OCI-LY7 (cell line): ENCODE data around the gene CHN1. TPM values are rescaled to one million over a fixed set of nuclear protein-coding genes. Genes with fewer than 3 reads are reported as not detected.

Source experiments
- BruUV-seq: library from RNA; stranded (reverse); fragments of 400-500 nt; replicated peaks from 2 replicates; lab custom pipeline; 2021; lab: Mats Ljungman, UMichigan
- CTCF ChIA-PET: fragments of 300-600 bp; sonication (Branson Sonifier 250); formaldehyde crosslinking; loops from one replicate; lab custom pipeline; 2022; ENCODE audit warnings: antibody characterized with exemption; ENCODE audit not compliant: unreplicated experiment; lab: Charles Lee
- POLR2A ChIA-PET: fragments of 300-600 bp; sonication (Branson Sonifier 250); formaldehyde crosslinking; loops from one replicate; lab custom pipeline; 2022; ENCODE audit warnings: antibody characterized with exemption; lab: Charles Lee
- DNase-seq: peaks from one replicate; pipeline ENCODE4 v3.0.0-alpha.2; 2015; ENCODE audit warnings: low spot score
- H2AFZ ChIP-seq: fragments of 200-600 bp; sonication (generic), shearing (Covaris generic); 2 replicates; pipeline ENCODE4 v1.6.1; 2014; ENCODE audit warnings: mild to moderate bottlenecking, antibody characterized with exemption, low read length, moderate library complexity
- H3K27ac ChIP-seq: fragments of 200-600 bp; sonication (generic); 2 replicates; pipeline ENCODE4 v1.5.1; 2014; ENCODE audit warnings: mixed run types, low read depth, mild to moderate bottlenecking, moderate library complexity, low read length, inconsistent platforms; ENCODE audit not compliant: poor library complexity, severe bottlenecking
- H3K36me3 ChIP-seq: fragments of 200-600 bp; sonication (generic); 2 replicates; pipeline ENCODE4 v1.6.1; 2014; ENCODE audit warnings: mild to moderate bottlenecking, antibody characterized with exemption, low read length, moderate library complexity, mixed read lengths; ENCODE audit not compliant: insufficient read depth
- H3K4me1 ChIP-seq: fragments of 200-600 bp; sonication (generic); 2 replicates; pipeline ENCODE4 v1.5.1; 2014; ENCODE audit warnings: mild to moderate bottlenecking, low read length; ENCODE audit not compliant: insufficient read depth, poor library complexity, severe bottlenecking
- H3K4me2 ChIP-seq: fragments of 200-600 bp; sonication (generic); 2 replicates; pipeline ENCODE4 v1.6.1; 2014; ENCODE audit warnings: mild to moderate bottlenecking, low read length
- H3K4me3 ChIP-seq: fragments of 200-600 bp; sonication (generic); 2 replicates; pipeline ENCODE4 v1.5.1; 2014; ENCODE audit warnings: mild to moderate bottlenecking, low read depth, low read length; ENCODE audit not compliant: poor library complexity, severe bottlenecking
- H3K79me2 ChIP-seq: fragments of 200-600 bp; sonication (generic); 2 replicates; pipeline ENCODE4 v1.6.1; 2016; ENCODE audit warnings: low read depth, mild to moderate bottlenecking, low read length, moderate library complexity, mixed read lengths; ENCODE audit not compliant: insufficient read depth
- H3K9me2 ChIP-seq: fragments of 200-600 bp; sonication (generic); 2 replicates; pipeline ENCODE4 v1.6.1; 2016; ENCODE audit warnings: mild to moderate bottlenecking, low read length, mixed read lengths; ENCODE audit not compliant: insufficient read depth
- H3K9me3 ChIP-seq: fragments of 200-600 bp; sonication (generic); 2 replicates; pipeline ENCODE4 v1.6.1; 2014; ENCODE audit warnings: mild to moderate bottlenecking, mixed run types, low read length, mixed read lengths
- H4K20me1 ChIP-seq: fragments of 200-600 bp; sonication (generic); 2 replicates; pipeline ENCODE4 v1.6.1; 2014; ENCODE audit warnings: mild to moderate bottlenecking, antibody characterized with exemption, low read length, moderate library complexity, mixed read lengths; ENCODE audit not compliant: insufficient read depth
- EZH2phosphoT487 ChIP-seq: fragments of 200-600 bp; sonication (generic); IDR thresholded peaks from 2 replicates; pipeline ENCODE4 v1.6.1; 2018; ENCODE audit warnings: low read depth, borderline replicate concordance, mild to moderate bottlenecking, mixed run types, antibody characterized with exemption, low read length, moderate library complexity, mixed read lengths
- intact Hi-C: fragments of 100-400 bp; cut with micrococcal nuclease; formaldehyde crosslinking; loops from one replicate; pipeline ENCODE4 v1.10.0; 2022; ENCODE audit not compliant: unreplicated experiment
- total RNA-seq, 2 experiments: library from RNA; depleted of rRNA in 1 of 2; stranded (reverse); fragments of >200 nt in 1 of 2; shearing (Covaris generic) in 1 of 2; gene quantifications; 2 replicates each; pipeline ENCODE4 v1.2.3, GENCODE V29; 2014 to 2022
- TF ChIP-seq, protein P1 (sequence below): fragments of 200-600 bp; sonication (generic); conservative IDR thresholded peaks from 2 replicates; pipeline ENCODE4 v1.5.1; 2014; ENCODE audit warnings: mild to moderate bottlenecking, antibody characterized with exemption, low read length, moderate library complexity, mixed read lengths

Gene CHN1
- total RNA-seq, 2 experiments from 2014 or later, result 0.44 TPM; not detected in 1

- TF ChIP-seq, protein P1, sequence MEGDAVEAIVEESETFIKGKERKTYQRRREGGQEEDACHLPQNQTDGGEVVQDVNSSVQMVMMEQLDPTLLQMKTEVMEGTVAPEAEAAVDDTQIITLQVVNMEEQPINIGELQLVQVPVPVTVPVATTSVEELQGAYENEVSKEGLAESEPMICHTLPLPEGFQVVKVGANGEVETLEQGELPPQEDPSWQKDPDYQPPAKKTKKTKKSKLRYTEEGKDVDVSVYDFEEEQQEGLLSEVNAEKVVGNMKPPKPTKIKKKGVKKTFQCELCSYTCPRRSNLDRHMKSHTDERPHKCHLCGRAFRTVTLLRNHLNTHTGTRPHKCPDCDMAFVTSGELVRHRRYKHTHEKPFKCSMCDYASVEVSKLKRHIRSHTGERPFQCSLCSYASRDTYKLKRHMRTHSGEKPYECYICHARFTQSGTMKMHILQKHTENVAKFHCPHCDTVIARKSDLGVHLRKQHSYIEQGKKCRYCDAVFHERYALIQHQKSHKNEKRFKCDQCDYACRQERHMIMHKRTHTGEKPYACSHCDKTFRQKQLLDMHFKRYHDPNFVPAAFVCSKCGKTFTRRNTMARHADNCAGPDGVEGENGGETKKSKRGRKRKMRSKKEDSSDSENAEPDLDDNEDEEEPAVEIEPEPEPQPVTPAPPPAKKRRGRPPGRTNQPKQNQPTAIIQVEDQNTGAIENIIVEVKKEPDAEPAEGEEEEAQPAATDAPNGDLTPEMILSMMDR, result no peak
- DNase-seq, result no peak
- H3K79me2 ChIP-seq, result no peaks in the 10 kb centered on the region
- H2AFZ ChIP-seq, result no peak overlapping the region
- H3K27ac ChIP-seq, result no peak overlapping the region
- no TSS peak for BruUV-seq
- H4K20me1 ChIP-seq, result no peaks in the 10 kb centered on the region
- H3K36me3 ChIP-seq, result no peaks in the 10 kb centered on the region
- CTCF ChIA-PET, result no interaction called here
- intact Hi-C loops, result loop anchor here (10.0 kb wide), 1 partner anchor 240 kb away; no protein-coding TSS in a partner anchor
- POLR2A ChIA-PET, result no interaction called here
- H3K9me3 ChIP-seq, result no peaks in the 10 kb centered on the region
- no peaks in the 10 kb centered on the region for H3K4me1 ChIP-seq
- H3K4me2 ChIP-seq, result no peak overlapping the region
- H3K4me3 ChIP-seq, result no peak overlapping the region
- H3K9me2 ChIP-seq, result no peaks in the 10 kb centered on the region
Measured at GRCh38 chr2:174984561-174984960, 20.6 kb downstream of the CHN1 start.

GRCh38 chr2:174981331-174981730, 23.9 kb downstream of the CHN1 start:
- no peak overlapping the region for H2AFZ ChIP-seq
- H3K36me3 ChIP-seq, result no peaks in the 10 kb centered on the region
- CTCF ChIA-PET, result no interaction called here
- intact Hi-C loops, result loop anchor here (10.0 kb wide), 1 partner anchor 237 kb away; no protein-coding TSS in a partner anchor
- H3K4me2 ChIP-seq, result no peak overlapping the region
- POLR2A ChIA-PET, result interaction anchor here (0.5 to 0.9 kb wide), 2 partner anchors 8 to 105 kb away, joined by 3 read pairs; no protein-coding TSS in a partner anchor
- no TSS peak for BruUV-seq
- H3K9me2 ChIP-seq, result no peaks in the 10 kb centered on the region
- H3K4me1 ChIP-seq, result no peaks in the 10 kb centered on the region
- H3K27ac ChIP-seq, result no peak overlapping the region
- DNase-seq, result no peak
- H3K4me3 ChIP-seq, result no peak overlapping the region
- TF ChIP-seq EZH2phosphoT487, result no peak
- TF ChIP-seq, protein P1, result no peak
- no peaks in the 10 kb centered on the region for H3K9me3 ChIP-seq
- H3K79me2 ChIP-seq, result no peaks in the 10 kb centered on the region
- no peaks in the 10 kb centered on the region for H4K20me1 ChIP-seq

GRCh38 chr2:174979996-174980395, 25.2 kb downstream of the CHN1 start:
- no peaks in the 10 kb centered on the region for H3K4me1 ChIP-seq

More at GRCh38 chr2:174979996-174980395, 25.2 kb downstream of the CHN1 start:
- H2AFZ ChIP-seq, result no peak overlapping the region
- intact Hi-C loops, result loop anchor here (10.0 kb wide), 1 partner anchor 235 kb away; no protein-coding TSS in a partner anchor
- no peaks in the 10 kb centered on the region for H3K79me2 ChIP-seq
- no peak overlapping the region for H3K4me3 ChIP-seq
- no peaks in the 10 kb centered on the region for H3K9me3 ChIP-seq
- no peaks in the 10 kb centered on the region for H3K9me2 ChIP-seq
- no peaks in the 10 kb centered on the region for H3K36me3 ChIP-seq
- H3K4me2 ChIP-seq, result no peak overlapping the region
- no peak overlapping the region for H3K27ac ChIP-seq
- TF ChIP-seq, protein P1, result no peak
- TF ChIP-seq EZH2phosphoT487, result no peak
- BruUV-seq, result no TSS peak
- ChIA-PET CTCF (no interaction called here), POLR2A (interaction anchor here (0.7 kb wide), 1 partner anchor 43 kb away, joined by 3 read pairs; no protein-coding TSS in a partner anchor)
- DNase-seq, result no peak
- H4K20me1 ChIP-seq, result no peaks in the 10 kb centered on the region
